PC-3 (cell line): ENCODE results near the gene TDG. TPM values are rescaled to one million over a fixed set of nuclear protein-coding genes. Genes with fewer than 3 reads are reported as not detected.
"Not testable (repeated sequence)": the region's sequence is repeated elsewhere in the genome, so short reads cannot be mapped to it uniquely, and the experiment has no call there.

ENCODE experiments used
- ATAC-seq: fragments of 200-7000 bp; cut with Tn5 transposase; 2 replicates; pipeline ENCODE4 v1.9.1; 2020; ENCODE audit warnings: mild to moderate bottlenecking, moderate library complexity
- BruUV-seq: library from RNA; stranded (reverse); fragments of 400-500 nt; replicated peaks from 2 replicates; lab custom pipeline; 2021; lab: Mats Ljungman, UMichigan
- CTCF ChIA-PET: fragments of 300-600 bp; sonication (Branson Sonifier 250); formaldehyde crosslinking; loops from one replicate; lab custom pipeline; 2022; ENCODE audit warnings: antibody characterized with exemption; lab: Charles Lee
- POLR2A ChIA-PET: fragments of 300-600 bp; sonication (Branson Sonifier 250); formaldehyde crosslinking; loops from one replicate; lab custom pipeline; 2022; ENCODE audit warnings: antibody characterized with exemption; ENCODE audit not compliant: unreplicated experiment; lab: Charles Lee
- DNase-seq: peaks from one replicate; pipeline ENCODE4 v3.0.0-alpha.2; 2015
- H2AFZ ChIP-seq: fragments of 300-600 bp; sonication (generic); 2 replicates; pipeline ENCODE4 v1.6.0; 2016; ENCODE audit warnings: antibody characterized with exemption, low read length
- H3F3A ChIP-seq: fragments of 300-600 bp; sonication (generic); one replicate; pipeline ENCODE4 v1.6.0; 2017; ENCODE audit warnings: antibody characterized with exemption, low read length, control low read depth, mild to moderate bottlenecking; ENCODE audit not compliant: unreplicated experiment
- H3K27ac ChIP-seq: fragments of 300-600 bp; sonication (generic); 2 replicates; pipeline ENCODE4 v1.5.1; 2016; ENCODE audit warnings: mild to moderate bottlenecking, low read length
- H3K27me3 ChIP-seq: fragments of 300-600 bp; sonication (generic); 2 replicates; pipeline ENCODE4 v1.6.1; 2016; ENCODE audit warnings: low read length, mixed read lengths
- H3K36me3 ChIP-seq: fragments of 300-600 bp; sonication (generic); 2 replicates; pipeline ENCODE4 v1.6.1; 2016; ENCODE audit warnings: low read depth, mixed run types, low read length, mixed read lengths
- H3K4me1 ChIP-seq: fragments of 300-600 bp; sonication (generic); 2 replicates; pipeline ENCODE4 v1.5.1; 2016; ENCODE audit warnings: low read length; ENCODE audit not compliant: insufficient read depth
- H3K4me2 ChIP-seq: fragments of 300-600 bp; sonication (generic); 2 replicates; pipeline ENCODE4 v1.6.0; 2016; ENCODE audit warnings: low read length
- H3K4me3 ChIP-seq: fragments of 300-600 bp; sonication (generic); 2 replicates; pipeline ENCODE4 v1.5.1; 2016; ENCODE audit warnings: mild to moderate bottlenecking, low read length, mixed read lengths
- H3K79me2 ChIP-seq: fragments of 300-600 bp; sonication (generic); 2 replicates; pipeline ENCODE4 v1.6.1; 2017; ENCODE audit warnings: low read length, mixed read lengths
- H3K9ac ChIP-seq: fragments of 300-600 bp; sonication (generic); 2 replicates; pipeline ENCODE4 v1.6.0; 2016; ENCODE audit warnings: mild to moderate bottlenecking, low read length
- H3K9me2 ChIP-seq: fragments of 300-600 bp; sonication (generic); replicated peaks from 2 replicates; pipeline ENCODE4 v1.6.1; 2016; ENCODE audit warnings: mixed run types, low read length, mixed read lengths
- H3K9me3 ChIP-seq: fragments of 300-600 bp; sonication (generic); 2 replicates; pipeline ENCODE4 v1.6.1; 2016; ENCODE audit warnings: low read length, mixed read lengths
- H4K20me1 ChIP-seq: fragments of 300-600 bp; sonication (generic); 2 replicates; pipeline ENCODE4 v1.6.1; 2016; ENCODE audit warnings: low read length, mixed read lengths
- EZH2 ChIP-seq: fragments of 300-600 bp; sonication (generic); IDR thresholded peaks from one replicate; pipeline ENCODE4 v1.6.1; 2017; ENCODE audit warnings: antibody characterized with exemption, mild to moderate bottlenecking, low read length; ENCODE audit not compliant: unreplicated experiment
- EZH2phosphoT487 ChIP-seq: fragments of 300-600 bp; sonication (generic); IDR thresholded peaks from 2 replicates; pipeline ENCODE4 v1.6.1; 2018; ENCODE audit warnings: mild to moderate bottlenecking, antibody characterized with exemption, low read length, borderline replicate concordance
- intact Hi-C: fragments of 100-400 bp; cut with micrococcal nuclease; formaldehyde crosslinking; loops from 2 replicates; pipeline ENCODE4 v1.9.0; 2023
- total RNA-seq: library from RNA; depleted of rRNA; stranded (reverse); fragments of >200 nt; gene quantifications from 2 replicates; pipeline ENCODE4 v1.2.3, GENCODE V29; 2014; rRNA removed
- TF ChIP-seq, protein P1 (sequence below): fragments of 300-600 bp; sonication (generic); conservative IDR thresholded peaks from 2 replicates; pipeline ENCODE4 v1.5.1; 2017; ENCODE audit warnings: antibody characterized with exemption, low read depth, mild to moderate bottlenecking, low read length

Gene TDG
- total RNA-seq, 1 experiment from 2014 or later, result 45.6 TPM

DNA sequence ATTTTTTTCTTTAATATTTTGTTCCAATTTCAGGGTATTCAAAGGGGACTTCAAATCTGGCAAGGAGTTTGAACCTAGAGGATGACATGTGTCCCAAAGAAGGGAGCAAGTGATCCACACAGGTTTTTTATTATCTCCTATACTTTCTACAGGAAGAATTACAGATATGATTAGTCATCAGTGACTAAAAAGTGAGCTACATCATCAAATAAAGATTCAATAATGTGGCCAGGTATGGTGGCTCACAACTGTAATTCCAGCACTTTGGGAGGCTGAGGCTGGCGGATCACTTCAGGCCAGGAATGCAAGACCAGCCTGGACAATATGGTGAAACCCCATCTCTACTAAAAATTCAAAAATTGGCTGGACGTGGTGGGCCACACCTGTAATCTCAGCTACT is 60.1 kb downstream of the TDG start:
- CTCF ChIA-PET, result no interaction called here
- 0 out of 2 replicates have a peak, but pooled peaks cover 3% of the 10 kb centered on the region for H3K9me3 ChIP-seq
- no peak overlapping the region for H2AFZ ChIP-seq
- H3K27ac ChIP-seq, result no peak overlapping the region
- H3F3A ChIP-seq, result no peaks in the 10 kb centered on the region
- intact Hi-C loops, result no loop called here
- H3K9ac ChIP-seq, result no peak overlapping the region
- DNase-seq, result peak; percentile 70
- no peaks in the 10 kb centered on the region for H3K9me2 ChIP-seq
- TF ChIP-seq EZH2phosphoT487 (no peak), EZH2 (no peak)
- TF ChIP-seq, protein P1, sequence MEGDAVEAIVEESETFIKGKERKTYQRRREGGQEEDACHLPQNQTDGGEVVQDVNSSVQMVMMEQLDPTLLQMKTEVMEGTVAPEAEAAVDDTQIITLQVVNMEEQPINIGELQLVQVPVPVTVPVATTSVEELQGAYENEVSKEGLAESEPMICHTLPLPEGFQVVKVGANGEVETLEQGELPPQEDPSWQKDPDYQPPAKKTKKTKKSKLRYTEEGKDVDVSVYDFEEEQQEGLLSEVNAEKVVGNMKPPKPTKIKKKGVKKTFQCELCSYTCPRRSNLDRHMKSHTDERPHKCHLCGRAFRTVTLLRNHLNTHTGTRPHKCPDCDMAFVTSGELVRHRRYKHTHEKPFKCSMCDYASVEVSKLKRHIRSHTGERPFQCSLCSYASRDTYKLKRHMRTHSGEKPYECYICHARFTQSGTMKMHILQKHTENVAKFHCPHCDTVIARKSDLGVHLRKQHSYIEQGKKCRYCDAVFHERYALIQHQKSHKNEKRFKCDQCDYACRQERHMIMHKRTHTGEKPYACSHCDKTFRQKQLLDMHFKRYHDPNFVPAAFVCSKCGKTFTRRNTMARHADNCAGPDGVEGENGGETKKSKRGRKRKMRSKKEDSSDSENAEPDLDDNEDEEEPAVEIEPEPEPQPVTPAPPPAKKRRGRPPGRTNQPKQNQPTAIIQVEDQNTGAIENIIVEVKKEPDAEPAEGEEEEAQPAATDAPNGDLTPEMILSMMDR, result no peak
- no peaks in the 10 kb centered on the region for H3K36me3 ChIP-seq
- H3K79me2 ChIP-seq, result no peaks in the 10 kb centered on the region
- H3K4me1 ChIP-seq, result peaks cover 7% of the 10 kb centered on the region; the same call in 1 of the 2 replicates
- H4K20me1 ChIP-seq, result no peaks in the 10 kb centered on the region
- POLR2A ChIA-PET, result no interaction called here
- no peak overlapping the region for H3K4me3 ChIP-seq
- no peak overlapping the region for H3K4me2 ChIP-seq
- BruUV-seq, result no TSS peak
- peak; percentile 63 for ATAC-seq
- no peaks in the 10 kb centered on the region for H3K27me3 ChIP-seq

DNA sequence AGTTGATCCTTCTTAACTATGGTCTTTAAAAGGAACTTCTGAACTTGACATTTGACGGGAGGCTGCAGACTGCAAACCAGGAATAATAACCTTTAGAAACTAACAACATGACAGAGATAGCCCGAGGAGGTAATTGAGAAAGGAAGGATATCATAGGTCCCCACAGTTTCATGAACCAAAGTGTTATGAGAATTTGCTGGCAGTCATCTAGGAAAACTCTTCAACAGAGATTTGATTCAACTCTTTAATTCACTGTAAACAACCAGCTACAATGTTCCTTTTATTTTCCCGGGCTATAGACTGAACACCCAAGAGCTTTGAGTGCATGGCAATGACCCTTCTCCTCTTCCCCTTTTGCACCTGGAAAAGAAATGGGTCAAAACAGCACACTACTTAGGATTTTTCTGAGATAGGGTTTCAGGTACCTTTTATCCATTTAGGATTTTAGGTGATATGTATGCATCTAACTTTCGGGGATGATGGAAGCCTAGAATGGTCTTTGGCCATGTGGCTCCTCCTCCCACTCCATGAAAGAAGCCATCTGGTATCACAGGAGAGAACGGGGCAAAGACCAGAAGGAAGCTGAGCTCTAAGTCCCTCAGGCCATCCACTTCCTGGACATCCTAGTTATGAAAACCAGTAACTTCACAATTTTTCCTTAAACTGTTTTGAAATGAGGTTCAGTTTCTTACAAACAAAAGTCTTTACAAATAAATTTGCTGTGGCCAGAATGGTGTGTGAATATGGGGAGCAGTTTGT is 61.3 kb downstream of the TDG start:
- Histone ChIP-seq H3K9me2 (no peaks in the 10 kb centered on the region), H3K4me2 (no peak overlapping the region), H4K20me1 (no peaks in the 10 kb centered on the region), H3K9ac (no peak overlapping the region), H3K27ac (no peak overlapping the region), H3K36me3 (no peaks in the 10 kb centered on the region), H3K4me3 (no peak overlapping the region), H3K4me1 (peaks cover 7% of the 10 kb centered on the region; the same call in 1 of the 2 replicates), H2AFZ (no peak overlapping the region), H3F3A (no peaks in the 10 kb centered on the region), H3K9me3 (0 out of 2 replicates have a peak, but pooled peaks cover 3% of the 10 kb centered on the region), H3K79me2 (no peaks in the 10 kb centered on the region), H3K27me3 (no peaks in the 10 kb centered on the region)
- DNase-seq, result no peak
- POLR2A ChIA-PET, result no interaction called here
- no peak for ATAC-seq
- intact Hi-C loops, result no loop called here
- no peak for TF ChIP-seq EZH2phosphoT487
- no peak for TF ChIP-seq EZH2
- CTCF ChIA-PET, result no interaction called here
- BruUV-seq, result no TSS peak

GRCh38 chr12:104030596-104030995 is 64.9 kb downstream of the TDG start:
- H3K27me3 ChIP-seq, BruUV-seq, H2AFZ ChIP-seq, H3K9me3 ChIP-seq, H3K4me1 ChIP-seq, H3K9me2 ChIP-seq, H3K4me3 ChIP-seq, H3K9ac ChIP-seq, DNase-seq, H3K4me2 ChIP-seq, intact Hi-C loops, POLR2A ChIA-PET, H3K36me3 ChIP-seq, H3K27ac ChIP-seq, CTCF ChIA-PET, ATAC-seq, H4K20me1 ChIP-seq, H3K79me2 ChIP-seq, H3F3A ChIP-seq: not testable (repeated sequence)

DNA sequence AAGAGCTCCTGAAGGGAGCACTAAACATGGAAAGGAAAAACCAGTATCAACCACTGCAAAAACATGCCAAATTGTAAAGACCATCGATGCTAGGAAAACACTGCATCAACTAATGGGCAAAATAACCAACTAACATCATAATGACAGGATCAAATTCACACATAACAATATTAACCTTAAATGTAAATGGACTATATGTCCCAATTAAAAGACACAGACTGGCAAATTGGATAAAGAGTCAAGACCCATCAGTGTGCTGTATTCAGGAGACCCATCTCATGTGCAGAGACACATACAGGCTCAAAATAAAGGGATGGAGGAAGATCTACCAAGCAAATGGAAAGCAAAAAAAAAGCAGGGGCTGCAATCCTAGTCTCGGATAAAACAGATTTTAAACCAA is 70.5 kb downstream of the TDG start:
- DNase-seq, intact Hi-C loops, ATAC-seq, H2AFZ ChIP-seq, BruUV-seq, H3K9ac ChIP-seq, H3K9me3 ChIP-seq, H3K9me2 ChIP-seq, H3K4me2 ChIP-seq, H4K20me1 ChIP-seq, H3K4me3 ChIP-seq, H3K36me3 ChIP-seq, POLR2A ChIA-PET, H3K27me3 ChIP-seq, H3K79me2 ChIP-seq, H3F3A ChIP-seq, CTCF ChIA-PET, H3K27ac ChIP-seq, H3K4me1 ChIP-seq: not testable (repeated sequence)

Other genes with a start within 250 kb of the TDG start
- gene NT5DC3, start 124.6 kb upstream of the TDG start, total RNA-seq, result 14.9 and 15.7 TPM in 2 replicates
- 476 and 593 TPM in 2 replicates for gene HSP90B1, start 35.5 kb upstream of the TDG start, total RNA-seq
- 1.6 TPM in 2 replicates for gene GLT8D2, start 84.3 kb downstream of the TDG start, total RNA-seq
- gene HCFC2, start 98.7 kb downstream of the TDG start, total RNA-seq, result 7.8 and 10.7 TPM in 2 replicates
- 20.6 and 21.7 TPM in 2 replicates for gene NFYB, start 172.3 kb downstream of the TDG start, total RNA-seq
- gene TXNRD1, start 249.9 kb downstream of the TDG start, total RNA-seq, result 419 and 430 TPM in 2 replicates